H1 (cell line): Measurements from ENCODE around the gene RNF123. TPM values are rescaled to one million over a fixed set of nuclear protein-coding genes. Genes with fewer than 3 reads are reported as not detected.

Experiments
- ATF2 ChIP-seq: IDR thresholded peaks from 2 replicates; pipeline ENCODE4 v1.6.1; 2012; ENCODE audit warnings: low read length, inconsistent platforms
- KDM5A ChIP-seq: fragments of 200-600 bp; IDR thresholded peaks from 2 replicates; pipeline ENCODE4 v1.7.1; 2012; ENCODE audit warnings: mild to moderate bottlenecking, low read length, inconsistent platforms, mixed read lengths
- USF2 ChIP-seq: IDR thresholded peaks from 2 replicates; pipeline ENCODE4 v1.6.1; 2011; ENCODE audit warnings: low read length, improper control_type of control experiment
- polyA plus RNA-seq, 7 experiments: library from polyadenylated mRNA; depleted of rRNA in 3 of 7; stranded (reverse) in 5 of 7; unstranded in 2 of 7; fragments of >200 nt in 5 of 7; fragments of 200-250 nt in 2 of 7; gene quantifications; 1 replicate in 5 of 7; 2 replicates in 1 of 7; 4 replicates in 1 of 7; pipeline versions ENCODE4 v1.2.1 to v1.2.3, GENCODE V29; 2011 to 2013; ENCODE audit warnings: missing spikeins in 2 of 7, mixed read lengths in 2 of 7
- total RNA-seq: library from RNA; stranded (reverse); fragmentation: NEBNext Ultra II Directional; extraction: Animal tissue kit (Norgen Biotek cat#: 25700); gene quantifications from 2 replicates; pipeline ENCODE4 v1.2.1, GENCODE V29; 2021

The RNF123 gene
- total and polyA plus RNA-seq, 2 of the 8 experiments (the other 6 are each of a cell fraction or from before 2014, with no cell fraction given): 30.5 to 57.7 TPM

DNA sequence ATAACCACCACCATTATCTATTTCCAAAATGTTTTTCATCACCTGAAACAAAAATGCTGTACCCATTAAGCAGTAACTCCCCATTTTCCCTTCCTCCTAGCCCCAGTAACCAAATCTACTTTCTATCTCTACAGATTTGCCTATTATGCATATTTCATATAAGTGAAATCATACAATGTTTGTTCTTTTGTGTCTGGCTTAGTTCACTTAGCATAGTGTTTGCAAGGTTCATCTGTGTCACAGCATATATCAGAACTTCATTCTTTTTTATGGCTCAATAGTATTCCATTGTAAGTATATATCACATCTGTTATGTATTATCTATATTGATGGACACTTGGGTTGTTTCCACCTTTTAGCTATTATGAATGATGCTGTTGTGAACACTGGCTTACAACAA, 51.1 kb downstream of the RNF123 start (continued):
- TF ChIP-seq ATF2 (no peak), KDM5A (no peak), USF2 (no peak)
